HG03558 (cell line): ENCODE data around the gene TROAP.
"Not testable (repeated sequence)": the region's sequence is repeated elsewhere in the genome, so short reads cannot be mapped to it uniquely, and the experiment has no call there.

Experiments used
- ATAC-seq: cut with Tn5 transposase; IDR thresholded peaks from one replicate; pipeline ENCODE4 v1.9.1; 2021; ENCODE audit warnings: moderate number of reproducible peaks; ENCODE audit not compliant: unreplicated experiment; ENCODE audit errors: extremely low read depth

The TROAP gene

GRCh38 chr12:49322708-49323523 lies at the start of gene TROAP:
Gene TROAP (plus strand): TSS chr12:49323255. CDS start chr12:49323609, 354 bp downstream.
- ATAC-seq, result peak; percentile 93

GRCh38 chr12:49273726-49274395 lies 49.2 kb upstream of the TROAP start:
- ATAC-seq, result no peak

GRCh38 chr12:49274396-49275069 lies 48.5 kb upstream of the TROAP start:
- ATAC-seq, result no peak

GRCh38 chr12:49276304-49277290 lies 46.5 kb upstream of the TROAP start:
- ATAC-seq, result no peak

GRCh38 chr12:49277466-49277865 lies 45.6 kb upstream of the TROAP start:
- no peak for ATAC-seq

- no peak for ATAC-seq
Observed at GRCh38 chr12:49279706-49280159, 43.3 kb upstream of the TROAP start.

- ATAC-seq, result not testable (repeated sequence)
Observed at GRCh38 chr12:49280545-49280944, 42.5 kb upstream of the TROAP start.

- ATAC-seq, result no peak
Observed at GRCh38 chr12:49282302-49282701, 40.8 kb upstream of the TROAP start.

- not testable (repeated sequence) for ATAC-seq
Observed at GRCh38 chr12:49282740-49283375, 40.2 kb upstream of the TROAP start.

- ATAC-seq, result no peak
Observed at GRCh38 chr12:49283541-49284429, 39.3 kb upstream of the TROAP start.

- ATAC-seq, result no peak
Observed at GRCh38 chr12:49284672-49285071, 38.4 kb upstream of the TROAP start.

GRCh38 chr12:49287876-49288275 lies 35.2 kb upstream of the TROAP start:
- ATAC-seq, result no peak

- ATAC-seq, result no peak
Observed at GRCh38 chr12:49288412-49288853, 34.6 kb upstream of the TROAP start.

GRCh38 chr12:49288922-49289555 lies 34.0 kb upstream of the TROAP start:
- ATAC-seq, result no peak

GRCh38 chr12:49292729-49293055 lies 30.4 kb upstream of the TROAP start:
- no peak for ATAC-seq

GRCh38 chr12:49293056-49293956 lies 29.7 kb upstream of the TROAP start:
- no peak for ATAC-seq
